ENCODE measurements around the gene STARD10.

STARD10 gene

DNA sequence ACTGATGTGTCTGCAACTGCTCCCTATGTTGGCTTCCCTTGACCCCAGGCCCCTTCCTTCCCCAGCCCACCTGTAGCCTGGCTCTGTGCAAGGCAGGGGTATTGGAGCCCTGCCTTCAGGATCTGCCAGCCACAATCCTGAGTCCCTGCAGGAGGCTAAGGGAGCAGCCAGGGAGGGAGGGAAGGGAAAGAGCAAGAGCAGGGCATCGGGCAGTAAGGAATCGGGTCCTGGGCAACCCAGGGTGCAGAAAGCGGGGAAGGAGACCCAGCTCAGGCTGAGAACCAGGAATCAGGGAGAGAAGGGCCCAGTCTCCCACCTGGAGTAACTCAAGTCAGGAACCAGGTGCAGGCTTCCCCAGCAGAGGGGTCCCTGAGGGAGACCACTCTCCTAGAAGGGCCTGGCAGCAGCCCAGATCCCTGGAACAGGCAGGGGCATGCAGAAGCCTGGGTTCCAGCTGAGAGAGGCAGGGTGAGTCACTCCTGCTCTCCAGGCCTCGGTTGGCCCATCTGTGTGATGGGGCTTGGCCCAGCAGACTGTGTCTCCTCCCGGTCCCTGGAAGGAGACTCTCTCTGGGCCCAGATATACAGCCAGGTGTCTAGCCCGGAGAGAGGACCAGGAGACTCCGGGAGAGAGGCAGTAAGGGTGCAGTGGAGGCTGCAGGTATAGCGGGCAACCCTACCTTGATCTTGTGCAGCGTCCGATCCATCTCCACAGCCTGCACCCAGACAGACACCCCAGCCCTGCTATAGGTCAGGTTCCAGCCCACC lies 13.4 kb downstream of the STARD10 start:
- no peak for DNase-seq (ENCODE audit: low read depth in 3 of 3)

GRCh38 chr11:72779495-72780128 lies 14.2 kb downstream of the STARD10 start:
- DNase-seq (ENCODE audit: low read depth in 3 of 3), result no peak

- no peak for DNase-seq (ENCODE audit: low read depth in 3 of 3)
These were observed 15.0 kb downstream of the STARD10 start for GRCh38 chr11:72778535-72779494.

DNA sequence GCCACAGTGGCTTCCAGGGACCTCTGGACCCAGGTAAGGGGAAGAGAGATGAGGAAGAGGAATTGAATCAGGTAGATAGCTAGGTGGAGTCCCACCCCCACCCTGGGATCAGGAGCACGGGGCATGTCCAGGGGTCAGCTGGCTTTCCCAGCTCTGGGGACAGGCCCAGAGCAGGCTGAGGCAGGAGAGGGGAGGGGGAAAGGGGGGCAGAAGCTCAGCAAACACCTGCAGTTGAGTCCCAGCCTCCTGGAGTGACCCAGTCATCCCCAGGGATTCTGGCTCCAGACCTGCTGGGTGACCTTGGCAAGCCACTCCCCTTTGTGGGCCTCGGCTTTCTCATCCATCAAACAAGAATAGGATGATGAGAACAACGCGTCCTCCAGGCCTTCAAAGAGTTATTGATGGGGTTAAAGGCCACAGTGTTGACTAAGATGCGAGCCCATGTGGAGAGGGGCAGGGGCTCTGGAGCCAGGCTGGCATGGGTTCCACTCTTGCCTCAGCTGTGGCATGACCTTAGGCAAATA lies 16.0 kb downstream of the STARD10 start:
- DNase-seq (ENCODE audit: low read depth in 3 of 3), result no peak

DNA sequence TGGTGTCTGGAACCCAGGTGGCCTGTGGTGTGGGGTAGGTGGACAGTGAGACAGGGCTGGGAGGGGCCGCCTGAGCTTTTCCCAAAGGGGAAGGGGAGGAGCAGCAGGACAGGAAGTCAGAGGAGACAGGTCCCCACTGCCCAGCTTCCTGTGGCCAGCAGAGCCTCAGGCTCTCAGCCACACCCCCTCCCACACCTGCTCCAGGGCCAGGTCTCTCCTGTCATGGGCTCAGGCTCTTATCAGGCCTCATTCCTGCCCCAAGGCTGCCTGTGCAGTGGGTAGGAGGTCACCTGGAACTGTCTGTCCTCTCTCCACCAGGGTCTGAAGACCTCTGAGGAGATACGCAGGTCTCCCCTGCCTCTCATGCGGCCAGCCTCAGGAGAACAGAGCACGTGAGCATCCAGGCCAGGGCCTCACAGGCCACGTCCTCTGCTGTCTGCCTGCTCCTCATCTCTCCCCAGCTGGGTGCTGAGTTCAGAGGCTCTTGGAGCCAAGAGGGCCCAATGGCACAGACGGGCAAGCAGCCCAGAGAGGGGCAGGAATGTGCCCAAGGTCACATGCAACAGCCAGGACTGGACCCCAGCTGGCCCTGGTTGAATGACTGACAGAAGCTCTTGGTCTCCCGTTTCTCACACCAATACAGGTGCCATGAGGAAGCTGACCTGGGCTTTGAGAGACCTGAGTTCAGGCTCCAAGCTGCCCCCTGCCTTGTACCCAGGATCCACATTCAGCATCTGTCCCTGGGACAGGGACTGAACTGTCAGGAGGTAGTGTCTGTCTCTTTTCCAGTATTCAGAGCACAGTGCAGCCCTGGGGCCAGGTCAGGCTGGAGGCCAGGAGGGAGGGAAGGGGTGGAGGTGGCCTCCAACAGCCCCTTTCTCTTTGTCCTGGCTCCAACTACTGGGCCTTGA lies 16.7 kb downstream of the STARD10 start:
- DNase-seq (ENCODE audit: low read depth in 3 of 3), result no peak

DNA sequence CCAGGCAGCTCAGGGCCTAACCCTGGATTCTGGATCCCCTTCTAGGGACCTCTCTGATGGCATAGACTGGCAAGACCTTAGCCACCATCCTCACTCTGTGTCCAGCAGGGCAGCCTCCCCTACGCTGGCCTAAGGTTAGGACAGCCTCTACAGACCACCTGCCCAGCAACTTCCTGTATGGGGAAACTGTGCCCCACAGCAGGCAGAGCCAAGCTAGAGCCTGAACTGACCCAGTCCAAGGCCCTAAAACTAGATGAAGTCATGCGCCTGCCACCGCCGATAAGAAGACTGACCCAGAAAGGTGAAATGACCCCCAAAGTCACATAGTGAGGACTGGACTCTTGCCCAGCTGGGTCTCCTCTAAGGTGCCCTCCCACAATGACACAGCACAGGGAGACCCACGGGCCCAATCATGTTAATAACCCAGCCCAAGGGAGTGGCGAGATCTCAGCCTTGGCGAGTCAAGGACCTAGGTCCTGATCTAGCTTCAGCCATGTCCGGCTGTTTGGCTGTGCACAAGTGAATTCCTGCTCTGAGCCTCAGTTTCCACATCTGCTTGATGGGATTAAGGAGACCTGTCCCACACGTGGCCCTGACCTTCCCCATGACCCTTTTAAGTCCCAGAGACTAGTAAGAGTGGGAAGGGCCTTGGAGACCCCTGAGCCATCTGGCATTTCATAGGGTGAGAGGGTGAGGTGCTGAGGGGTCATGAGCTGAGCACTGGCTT lies 17.6 kb downstream of the STARD10 start:
- DNase-seq (ENCODE audit: low read depth in 3 of 3), result no peak

GRCh38 chr11:72775288-72776110 lies 18.3 kb downstream of the STARD10 start:
- DNase-seq (ENCODE audit: low read depth in 3 of 3), result no peak

- no peak for DNase-seq (ENCODE audit: low read depth in 3 of 3)
These were observed 19.3 kb downstream of the STARD10 start for GRCh38 chr11:72774499-72774898.

DNA sequence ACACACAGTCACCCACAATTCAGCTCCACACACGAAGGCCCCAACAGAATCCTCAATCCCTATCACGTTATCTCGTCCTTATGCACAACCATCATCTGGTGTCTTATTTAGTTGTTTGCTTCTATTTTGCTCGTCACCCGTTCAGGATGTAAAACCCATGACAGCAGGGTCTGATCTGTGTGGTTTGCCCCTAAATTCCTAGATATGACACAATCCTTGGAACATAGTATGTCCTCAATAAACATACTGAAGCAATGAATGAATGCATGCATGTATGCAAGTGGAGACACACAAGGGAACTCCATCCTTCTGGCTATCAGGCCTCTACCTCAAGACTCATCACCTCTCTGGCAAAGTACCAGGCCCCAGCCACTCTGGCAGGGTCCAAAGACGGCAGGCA lies 20.2 kb downstream of the STARD10 start:
- DNase-seq (ENCODE audit: low read depth in 3 of 3), result no peak

DNA sequence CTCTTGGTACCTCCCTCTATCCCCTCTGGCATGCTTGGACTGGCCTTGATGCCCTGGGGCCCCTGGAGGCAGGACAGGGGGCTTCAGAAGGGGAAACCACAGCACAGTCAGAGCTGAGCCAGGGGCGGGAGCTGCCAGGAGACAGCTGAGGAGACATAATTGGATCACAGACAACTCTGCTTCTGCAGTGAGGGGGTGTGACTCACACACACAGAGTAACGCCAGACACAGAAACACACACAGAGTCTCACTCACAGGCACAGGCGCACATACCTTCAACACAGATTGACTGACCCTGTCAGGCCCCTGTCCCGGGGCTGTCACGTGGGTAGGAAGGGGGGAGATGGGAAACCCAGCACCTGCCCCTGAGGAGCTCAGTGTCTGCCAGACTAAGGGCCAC lies 20.6 kb downstream of the STARD10 start:
- DNase-seq (ENCODE audit: low read depth in 3 of 3), result no peak

- DNase-seq (ENCODE audit: low read depth in 3 of 3), result no peak
These were observed 21.8 kb downstream of the STARD10 start for GRCh38 chr11:72772059-72772458.

DNA sequence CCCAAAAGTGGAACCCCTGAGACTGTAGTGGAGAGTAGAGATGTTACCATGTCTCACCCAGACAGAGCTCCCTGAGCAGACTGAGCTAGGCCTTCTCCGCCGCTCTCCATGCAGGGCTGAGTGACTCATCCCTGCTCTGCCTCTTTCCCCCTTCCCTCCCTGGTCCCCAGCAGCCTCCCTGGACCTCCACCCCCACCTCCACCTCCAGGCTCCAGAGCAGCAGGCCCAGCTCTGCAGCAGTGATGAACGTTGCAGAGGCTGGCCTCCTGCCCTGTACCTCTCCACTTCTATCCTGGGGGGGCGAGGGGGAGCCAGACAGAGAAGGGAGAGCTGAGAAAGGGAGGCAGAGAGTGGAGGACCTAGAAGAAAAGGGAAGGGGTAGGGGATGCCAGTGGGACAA lies 22.3 kb downstream of the STARD10 start:
- DNase-seq (ENCODE audit: low read depth in 3 of 3), result no peak

DNA sequence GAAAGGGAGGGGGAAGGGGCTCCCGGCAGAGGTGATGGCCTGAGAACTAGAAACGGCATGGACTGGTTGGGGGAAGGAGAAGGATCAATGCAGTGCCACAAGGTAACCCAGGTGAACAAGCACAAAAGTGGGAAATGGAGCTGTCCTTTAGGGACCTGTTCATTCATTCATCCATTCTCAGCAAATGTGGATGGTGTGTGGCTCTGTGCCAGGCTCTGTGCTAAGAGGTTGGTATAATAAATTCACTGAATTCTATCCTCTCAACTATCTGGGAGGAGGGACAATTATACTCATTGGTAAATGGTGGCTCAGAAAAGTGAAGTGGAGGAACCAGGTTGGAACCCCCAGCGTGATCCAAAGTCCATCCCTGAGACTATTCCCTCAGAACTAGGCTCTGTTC lies 23.0 kb downstream of the STARD10 start:
- no peak for DNase-seq (ENCODE audit: low read depth in 3 of 3)

DNA sequence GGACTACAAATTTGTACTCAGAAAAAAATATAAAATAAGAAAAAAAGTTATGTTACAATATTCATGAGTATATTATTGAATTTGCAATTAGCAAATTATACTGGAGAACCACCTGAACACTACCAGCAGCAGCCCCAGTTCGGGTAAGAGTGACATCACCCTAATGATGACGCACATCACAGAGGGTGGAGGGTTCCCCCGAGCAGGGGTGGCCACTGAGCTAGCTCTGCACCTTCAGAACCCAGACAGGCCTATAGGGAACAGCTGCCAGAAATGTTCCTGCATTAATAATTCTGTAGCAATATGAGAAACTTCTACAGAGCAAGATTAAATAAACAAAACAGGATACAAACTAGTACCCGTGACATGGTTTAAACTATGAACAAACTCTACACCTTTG lies 24.2 kb downstream of the STARD10 start:
- no peak for DNase-seq (ENCODE audit: low read depth in 3 of 3)

GRCh38 chr11:72768581-72768980 lies 25.3 kb downstream of the STARD10 start:
- no peak for DNase-seq (ENCODE audit: low read depth in 3 of 3)

GRCh38 chr11:72767203-72768062 lies 26.4 kb downstream of the STARD10 start:
- no peak for DNase-seq (ENCODE audit: low read depth in 3 of 3)

DNA sequence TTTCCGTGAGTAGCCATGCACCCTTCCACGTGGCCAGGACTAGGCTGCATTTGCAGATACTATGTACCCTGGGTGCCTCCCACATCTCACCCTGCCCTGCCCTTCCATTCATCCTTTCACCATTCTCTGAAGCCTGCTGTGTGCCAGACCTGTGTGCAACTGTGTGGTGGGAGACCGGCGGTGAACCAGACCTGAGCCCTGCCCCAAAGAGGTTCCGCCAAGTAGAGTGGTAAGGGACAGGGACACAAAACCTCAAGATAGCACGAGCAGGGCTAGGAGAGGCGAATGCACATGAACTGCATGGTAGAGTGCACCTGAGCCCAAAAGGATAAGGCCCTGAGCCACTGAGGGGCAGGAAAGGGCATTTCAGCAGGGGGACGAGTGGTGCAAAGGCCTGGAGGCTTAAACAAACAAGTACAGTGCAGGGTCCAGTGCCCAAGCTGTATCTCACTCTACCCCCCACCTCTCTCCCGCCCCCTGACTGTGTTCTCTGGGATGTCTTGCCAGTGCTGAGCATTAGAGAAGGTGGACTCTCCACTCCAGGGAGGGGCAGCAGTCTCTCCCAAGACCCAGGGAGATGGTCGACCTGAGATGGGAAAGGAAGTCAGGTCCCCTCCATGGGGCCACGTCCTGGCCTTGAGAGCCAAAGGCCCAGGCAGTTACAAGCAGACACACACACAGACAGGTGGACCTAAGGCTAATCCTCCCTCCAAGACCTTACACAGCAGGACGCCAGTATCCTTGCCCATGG lies 27.5 kb downstream of the STARD10 start:
- no peak for DNase-seq (ENCODE audit: low read depth in 3 of 3)

DNA sequence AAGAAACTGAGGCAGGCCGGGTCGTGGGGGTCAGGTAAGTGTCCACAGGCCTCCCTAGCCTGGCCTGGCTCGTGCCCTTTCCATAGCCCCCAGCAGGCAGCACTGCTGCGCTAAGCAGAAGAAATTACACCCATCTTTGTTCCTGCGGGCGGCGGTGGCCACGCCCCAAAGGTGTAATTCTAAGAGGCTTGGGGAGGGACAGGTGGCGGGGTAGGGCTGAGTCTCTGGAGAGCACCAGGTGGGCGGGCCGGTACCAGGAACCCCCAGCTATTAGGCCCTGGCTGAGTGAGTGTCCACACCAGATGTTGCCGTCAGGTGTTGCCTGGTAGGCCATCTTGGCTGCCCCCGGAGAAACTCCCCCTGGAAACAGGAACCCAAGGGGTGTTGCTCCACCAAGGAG lies 29.3 kb downstream of the STARD10 start:
- no peak for DNase-seq (ENCODE audit: low read depth in 3 of 3)

All from stimulated activated CD4-positive, alpha-beta T cell treated with anti-CD3 and anti-CD28 coated beads, TNF-alpha, amount 100 ng/mL, for 48 hours (primary cell).